ENCODE results near the gene REG3A. TPM values are rescaled to one million over a fixed set of nuclear protein-coding genes. Genes with fewer than 3 reads are reported as not detected.

Gene REG3A
- total and polyA plus RNA-seq, 2 of the 8 experiments (the other 6 are each of a cell fraction or from before 2014, with no cell fraction given), result not detected

DNA sequence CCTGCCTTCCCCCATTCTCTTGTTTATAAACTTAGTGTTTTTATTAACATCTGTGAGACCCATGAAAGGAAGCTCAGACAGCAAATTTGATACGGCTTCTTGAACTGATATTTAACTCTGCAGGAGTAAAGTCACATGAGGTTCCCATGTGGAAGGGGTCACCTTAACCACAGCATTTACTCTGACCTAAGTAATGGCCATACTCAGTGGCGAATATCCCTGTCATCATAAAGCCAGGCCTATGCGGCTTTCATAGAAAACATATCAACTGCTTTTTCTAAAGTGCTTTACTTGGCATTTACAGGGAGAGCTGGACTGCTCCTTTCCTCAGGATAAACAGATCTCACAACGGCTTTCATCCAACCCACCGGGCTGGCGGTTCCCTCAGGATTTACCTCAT, 30.3 kb downstream of the REG3A start (continued):
- TF ChIP-seq, protein P1, sequence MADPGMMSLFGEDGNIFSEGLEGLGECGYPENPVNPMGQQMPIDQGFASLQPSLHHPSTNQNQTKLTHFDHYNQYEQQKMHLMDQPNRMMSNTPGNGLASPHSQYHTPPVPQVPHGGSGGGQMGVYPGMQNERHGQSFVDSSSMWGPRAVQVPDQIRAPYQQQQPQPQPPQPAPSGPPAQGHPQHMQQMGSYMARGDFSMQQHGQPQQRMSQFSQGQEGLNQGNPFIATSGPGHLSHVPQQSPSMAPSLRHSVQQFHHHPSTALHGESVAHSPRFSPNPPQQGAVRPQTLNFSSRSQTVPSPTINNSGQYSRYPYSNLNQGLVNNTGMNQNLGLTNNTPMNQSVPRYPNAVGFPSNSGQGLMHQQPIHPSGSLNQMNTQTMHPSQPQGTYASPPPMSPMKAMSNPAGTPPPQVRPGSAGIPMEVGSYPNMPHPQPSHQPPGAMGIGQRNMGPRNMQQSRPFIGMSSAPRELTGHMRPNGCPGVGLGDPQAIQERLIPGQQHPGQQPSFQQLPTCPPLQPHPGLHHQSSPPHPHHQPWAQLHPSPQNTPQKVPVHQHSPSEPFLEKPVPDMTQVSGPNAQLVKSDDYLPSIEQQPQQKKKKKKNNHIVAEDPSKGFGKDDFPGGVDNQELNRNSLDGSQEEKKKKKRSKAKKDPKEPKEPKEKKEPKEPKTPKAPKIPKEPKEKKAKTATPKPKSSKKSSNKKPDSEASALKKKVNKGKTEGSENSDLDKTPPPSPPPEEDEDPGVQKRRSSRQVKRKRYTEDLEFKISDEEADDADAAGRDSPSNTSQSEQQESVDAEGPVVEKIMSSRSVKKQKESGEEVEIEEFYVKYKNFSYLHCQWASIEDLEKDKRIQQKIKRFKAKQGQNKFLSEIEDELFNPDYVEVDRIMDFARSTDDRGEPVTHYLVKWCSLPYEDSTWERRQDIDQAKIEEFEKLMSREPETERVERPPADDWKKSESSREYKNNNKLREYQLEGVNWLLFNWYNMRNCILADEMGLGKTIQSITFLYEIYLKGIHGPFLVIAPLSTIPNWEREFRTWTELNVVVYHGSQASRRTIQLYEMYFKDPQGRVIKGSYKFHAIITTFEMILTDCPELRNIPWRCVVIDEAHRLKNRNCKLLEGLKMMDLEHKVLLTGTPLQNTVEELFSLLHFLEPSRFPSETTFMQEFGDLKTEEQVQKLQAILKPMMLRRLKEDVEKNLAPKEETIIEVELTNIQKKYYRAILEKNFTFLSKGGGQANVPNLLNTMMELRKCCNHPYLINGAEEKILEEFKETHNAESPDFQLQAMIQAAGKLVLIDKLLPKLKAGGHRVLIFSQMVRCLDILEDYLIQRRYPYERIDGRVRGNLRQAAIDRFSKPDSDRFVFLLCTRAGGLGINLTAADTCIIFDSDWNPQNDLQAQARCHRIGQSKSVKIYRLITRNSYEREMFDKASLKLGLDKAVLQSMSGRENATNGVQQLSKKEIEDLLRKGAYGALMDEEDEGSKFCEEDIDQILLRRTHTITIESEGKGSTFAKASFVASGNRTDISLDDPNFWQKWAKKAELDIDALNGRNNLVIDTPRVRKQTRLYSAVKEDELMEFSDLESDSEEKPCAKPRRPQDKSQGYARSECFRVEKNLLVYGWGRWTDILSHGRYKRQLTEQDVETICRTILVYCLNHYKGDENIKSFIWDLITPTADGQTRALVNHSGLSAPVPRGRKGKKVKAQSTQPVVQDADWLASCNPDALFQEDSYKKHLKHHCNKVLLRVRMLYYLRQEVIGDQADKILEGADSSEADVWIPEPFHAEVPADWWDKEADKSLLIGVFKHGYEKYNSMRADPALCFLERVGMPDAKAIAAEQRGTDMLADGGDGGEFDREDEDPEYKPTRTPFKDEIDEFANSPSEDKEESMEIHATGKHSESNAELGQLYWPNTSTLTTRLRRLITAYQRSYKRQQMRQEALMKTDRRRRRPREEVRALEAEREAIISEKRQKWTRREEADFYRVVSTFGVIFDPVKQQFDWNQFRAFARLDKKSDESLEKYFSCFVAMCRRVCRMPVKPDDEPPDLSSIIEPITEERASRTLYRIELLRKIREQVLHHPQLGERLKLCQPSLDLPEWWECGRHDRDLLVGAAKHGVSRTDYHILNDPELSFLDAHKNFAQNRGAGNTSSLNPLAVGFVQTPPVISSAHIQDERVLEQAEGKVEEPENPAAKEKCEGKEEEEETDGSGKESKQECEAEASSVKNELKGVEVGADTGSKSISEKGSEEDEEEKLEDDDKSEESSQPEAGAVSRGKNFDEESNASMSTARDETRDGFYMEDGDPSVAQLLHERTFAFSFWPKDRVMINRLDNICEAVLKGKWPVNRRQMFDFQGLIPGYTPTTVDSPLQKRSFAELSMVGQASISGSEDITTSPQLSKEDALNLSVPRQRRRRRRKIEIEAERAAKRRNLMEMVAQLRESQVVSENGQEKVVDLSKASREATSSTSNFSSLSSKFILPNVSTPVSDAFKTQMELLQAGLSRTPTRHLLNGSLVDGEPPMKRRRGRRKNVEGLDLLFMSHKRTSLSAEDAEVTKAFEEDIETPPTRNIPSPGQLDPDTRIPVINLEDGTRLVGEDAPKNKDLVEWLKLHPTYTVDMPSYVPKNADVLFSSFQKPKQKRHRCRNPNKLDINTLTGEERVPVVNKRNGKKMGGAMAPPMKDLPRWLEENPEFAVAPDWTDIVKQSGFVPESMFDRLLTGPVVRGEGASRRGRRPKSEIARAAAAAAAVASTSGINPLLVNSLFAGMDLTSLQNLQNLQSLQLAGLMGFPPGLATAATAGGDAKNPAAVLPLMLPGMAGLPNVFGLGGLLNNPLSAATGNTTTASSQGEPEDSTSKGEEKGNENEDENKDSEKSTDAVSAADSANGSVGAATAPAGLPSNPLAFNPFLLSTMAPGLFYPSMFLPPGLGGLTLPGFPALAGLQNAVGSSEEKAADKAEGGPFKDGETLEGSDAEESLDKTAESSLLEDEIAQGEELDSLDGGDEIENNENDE (IDR thresholded peaks at IDR 0.05; ENCODE audit: insufficient replicate concordance, low read length), result no peak

Measured in H1 (cell line).